T-helper 1 cell (primary cell): ENCODE measurements around the gene COG8.
A peak's percentile ranks its signal among the peaks of the same experiment; 100 is the strongest.
"Not testable (repeated sequence)": the region's sequence is repeated elsewhere in the genome, so short reads cannot be mapped to it uniquely, and the experiment has no call there.

ENCODE experiments used
- DNase-seq, 5 donors: peaks; one replicate each; pipeline ENCODE4 v3.0.0-alpha.2; 2012 to 2020

The COG8 gene

DNA sequence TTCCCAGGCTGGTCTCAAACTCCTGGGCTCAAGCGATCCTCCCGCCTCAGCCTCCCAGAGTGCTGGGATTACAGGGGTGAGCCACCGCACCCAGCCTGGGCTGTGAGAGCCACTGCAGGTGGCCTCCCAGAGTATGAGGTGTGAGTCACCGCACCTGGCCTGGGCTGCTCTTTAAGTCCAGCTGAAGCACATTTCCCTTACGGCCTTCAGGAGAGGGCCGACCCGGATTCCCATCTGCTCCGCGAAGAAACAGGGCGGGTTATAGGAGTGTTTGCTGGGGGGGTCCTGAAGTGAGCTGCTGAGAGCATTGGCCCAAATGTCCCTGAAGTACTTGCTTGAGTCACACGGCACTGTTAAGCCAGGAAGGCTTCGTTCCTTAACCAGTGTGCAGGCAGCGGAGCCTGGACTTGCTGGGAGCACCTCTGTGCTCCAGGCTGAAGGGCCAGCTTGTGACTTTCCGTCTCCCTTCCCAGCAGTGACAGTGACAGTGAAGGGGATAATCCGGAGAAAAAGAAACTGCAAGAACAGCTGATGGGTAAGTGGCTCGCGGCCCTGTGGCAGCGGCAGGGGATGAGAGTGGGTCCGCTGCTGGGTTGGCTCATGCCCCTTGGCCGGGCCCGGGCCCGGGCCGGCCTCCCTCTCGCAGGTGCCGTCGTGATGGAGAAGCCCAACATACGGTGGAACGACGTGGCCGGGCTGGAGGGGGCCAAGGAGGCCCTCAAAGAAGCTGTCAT, 21.0 kb downstream of the COG8 start:
- no peak for DNase-seq

GRCh38 chr16:69316595-69317034, 22.7 kb downstream of the COG8 start:
- DNase-seq, result no peak

DNA sequence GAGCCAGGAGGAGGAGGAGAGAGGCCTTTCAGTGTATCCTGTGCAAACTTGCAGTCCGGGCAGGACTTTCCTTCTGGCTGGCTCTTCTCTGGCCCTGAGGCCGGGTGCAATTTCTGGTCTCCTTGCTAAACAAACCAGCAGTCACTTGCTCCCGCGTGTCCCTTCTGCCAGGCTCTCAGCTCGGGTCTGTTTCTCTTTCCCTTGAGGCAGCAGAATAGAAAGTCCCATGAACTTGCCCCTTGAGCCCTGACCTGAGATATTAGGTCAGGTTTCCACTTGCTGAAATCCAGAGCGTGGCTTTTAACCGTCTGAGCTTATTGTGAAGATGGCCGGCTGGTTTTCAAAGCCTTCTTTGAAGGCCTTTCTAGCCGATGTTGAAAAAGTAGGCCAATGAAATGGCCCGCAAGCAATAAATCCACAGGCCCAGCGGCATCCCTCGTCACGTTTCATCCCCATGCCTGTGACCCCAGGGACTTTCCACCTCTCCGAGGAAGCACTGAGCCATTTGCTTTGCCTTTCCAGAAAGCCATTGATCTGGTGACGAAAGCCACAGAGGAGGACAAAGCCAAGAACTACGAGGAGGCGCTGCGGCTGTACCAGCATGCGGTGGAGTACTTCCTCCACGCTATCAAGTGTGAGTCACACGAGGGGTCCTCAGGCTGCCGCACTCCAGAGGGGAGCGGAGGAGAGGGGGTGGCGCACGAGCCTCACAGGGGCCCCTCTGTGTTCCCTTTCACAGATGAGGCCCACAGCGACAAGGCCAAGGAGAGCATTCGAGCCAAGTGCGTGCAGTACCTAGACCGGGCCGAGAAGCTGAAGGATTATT, 23.7 kb downstream of the COG8 start:
- no peak for DNase-seq

GRCh38 chr16:69314534-69314933, 24.8 kb downstream of the COG8 start:
- no peak for DNase-seq

DNA sequence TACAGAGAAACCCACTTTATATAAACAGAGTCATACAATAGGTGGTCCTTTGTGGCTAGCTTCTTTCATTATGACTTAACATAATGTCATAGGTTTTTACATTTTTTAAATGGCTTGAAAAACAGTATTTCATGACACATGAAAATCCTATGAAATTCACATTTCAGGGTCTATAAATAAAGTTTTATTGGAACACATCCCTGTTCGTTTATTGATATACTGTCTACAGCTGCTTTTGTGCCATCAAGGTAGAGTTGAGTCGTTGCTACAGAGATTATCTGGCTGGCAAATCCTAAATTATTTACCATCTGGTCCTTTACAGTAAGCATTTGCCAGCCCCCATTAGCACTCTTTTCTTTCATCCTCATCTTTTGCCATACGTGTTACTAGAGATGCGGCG, 25.9 kb downstream of the COG8 start:
- DNase-seq, result no peak

- DNase-seq, result peak in 3 of 5 donors; percentile 24 to 54 (median 38)
These were observed 27.6 kb downstream of the COG8 start for GRCh38 chr16:69311533-69312387.

- peak; percentile 94 to 97 (median 96) for DNase-seq
These were observed 28.5 kb downstream of the COG8 start, which contains the start of gene VPS4A for GRCh38 chr16:69310653-69311532. TSS of gene VPS4A (plus strand) at chr16:69311350. CDS start at chr16:69311512, 162 bp downstream.

- DNase-seq, result no peak
These were observed 30.0 kb downstream of the COG8 start for GRCh38 chr16:69309316-69309715.

DNA sequence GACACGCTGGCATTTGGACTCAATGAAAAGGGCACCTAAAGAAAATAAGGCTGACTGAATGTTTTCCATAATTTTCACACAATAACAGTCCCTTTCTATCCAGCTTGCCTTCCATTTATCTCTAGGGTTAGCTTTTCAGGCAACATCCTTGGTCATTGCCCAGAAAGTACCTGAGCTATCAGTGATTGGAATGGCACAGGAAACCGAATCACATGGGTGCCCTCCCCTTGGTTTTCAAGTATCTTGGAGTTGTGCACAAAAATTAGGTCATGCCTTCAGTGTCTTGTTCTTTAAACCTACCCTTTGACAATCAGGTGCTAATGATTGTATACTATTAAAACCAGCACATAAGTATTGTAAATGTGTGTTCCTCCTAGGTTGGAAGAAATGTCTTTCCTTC, 31.5 kb downstream of the COG8 start:
- no peak for DNase-seq

- no peak for DNase-seq
These were observed 32.3 kb downstream of the COG8 start for GRCh38 chr16:69307091-69307490.

- no peak for DNase-seq
These were observed 33.3 kb downstream of the COG8 start for GRCh38 chr16:69306031-69306430.

GRCh38 chr16:69302301-69302700, 37.1 kb downstream of the COG8 start:
- DNase-seq, result no peak

DNA sequence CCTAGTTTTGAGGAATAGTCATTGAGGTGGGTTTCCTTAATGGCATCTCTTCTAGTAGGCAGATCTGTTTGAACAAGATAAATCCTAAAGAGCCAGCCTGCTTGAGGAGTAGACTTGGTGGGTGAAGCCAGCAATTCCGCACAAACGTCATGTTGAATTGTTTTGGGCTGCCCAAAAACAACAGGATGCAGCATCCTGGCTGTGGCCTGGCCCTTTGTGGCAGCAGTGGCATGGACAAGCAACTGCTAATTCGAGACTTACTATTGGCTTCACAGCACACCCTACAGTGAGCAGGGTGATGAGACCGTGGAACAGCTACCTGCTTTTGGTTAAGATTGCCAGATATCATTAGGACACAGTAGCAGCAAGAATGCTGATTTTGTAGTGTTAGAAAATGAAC, 37.5 kb downstream of the COG8 start:
- DNase-seq, result no peak

- no peak for DNase-seq
These were observed 38.2 kb downstream of the COG8 start for GRCh38 chr16:69301187-69301586.

GRCh38 chr16:69298261-69298660, 41.1 kb downstream of the COG8 start:
- DNase-seq, result no peak

DNA sequence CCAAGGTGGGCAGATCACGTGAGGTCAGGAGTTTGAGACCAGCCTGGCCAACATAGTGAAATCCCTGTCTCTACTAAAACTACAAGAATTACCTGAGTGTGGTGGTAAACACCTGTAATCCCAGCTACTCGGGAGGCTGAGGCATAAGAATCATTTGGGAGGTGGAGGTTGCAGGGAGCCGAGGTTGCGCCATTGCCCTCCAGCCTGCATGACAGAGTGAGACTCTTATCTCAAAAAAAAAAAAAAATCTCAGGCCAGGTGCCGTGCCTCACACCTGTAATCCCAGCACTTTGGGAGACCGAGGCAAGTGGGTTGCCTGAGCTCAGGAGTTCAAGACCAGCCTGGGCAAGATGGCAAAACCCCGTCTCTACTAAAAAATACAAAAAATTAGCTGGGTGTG, 42.6 kb downstream of the COG8 start:
- DNase-seq, result not testable (repeated sequence)

GRCh38 chr16:69294051-69294450, 45.3 kb downstream of the COG8 start:
- no peak for DNase-seq

DNA sequence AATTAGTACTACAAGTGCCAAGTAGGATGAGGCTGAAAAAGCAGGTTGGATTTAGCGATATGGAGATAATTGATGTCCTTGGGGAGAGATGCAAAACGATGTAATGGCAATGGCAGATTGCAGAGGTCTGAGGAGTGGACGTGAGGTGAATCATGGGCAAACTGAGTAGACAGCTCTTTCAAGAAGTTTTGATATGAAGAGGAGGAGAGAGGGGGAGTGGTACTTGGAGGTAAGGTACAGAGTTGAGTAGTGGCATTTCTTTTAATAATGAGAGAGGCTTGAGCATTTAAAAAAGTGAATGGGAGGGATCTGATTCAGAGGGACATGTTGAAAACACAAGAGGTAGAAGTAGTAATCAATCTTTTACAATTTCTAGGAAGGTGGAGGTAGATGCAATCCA, 46.0 kb downstream of the COG8 start:
- no peak for DNase-seq

GRCh38 chr16:69291657-69292056, 47.7 kb downstream of the COG8 start:
- not testable (repeated sequence) for DNase-seq

- peak in 3 of 5 donors; percentile 27 to 55 (median 49) for DNase-seq
These were observed 52.2 kb downstream of the COG8 start for GRCh38 chr16:69286941-69287713.

- DNase-seq, result no peak
These were observed 54.1 kb downstream of the COG8 start for GRCh38 chr16:69285240-69285639.
